GM10847 (cell line): Measurements from ENCODE around the gene VPS26B.

Experiments used
- POLR2A ChIP-seq: IDR thresholded peaks from 2 replicates; pipeline ENCODE4 v1.6.1; 2011; ENCODE audit not compliant: insufficient read length; ENCODE audit errors: extremely low read depth

The VPS26B gene

DNA sequence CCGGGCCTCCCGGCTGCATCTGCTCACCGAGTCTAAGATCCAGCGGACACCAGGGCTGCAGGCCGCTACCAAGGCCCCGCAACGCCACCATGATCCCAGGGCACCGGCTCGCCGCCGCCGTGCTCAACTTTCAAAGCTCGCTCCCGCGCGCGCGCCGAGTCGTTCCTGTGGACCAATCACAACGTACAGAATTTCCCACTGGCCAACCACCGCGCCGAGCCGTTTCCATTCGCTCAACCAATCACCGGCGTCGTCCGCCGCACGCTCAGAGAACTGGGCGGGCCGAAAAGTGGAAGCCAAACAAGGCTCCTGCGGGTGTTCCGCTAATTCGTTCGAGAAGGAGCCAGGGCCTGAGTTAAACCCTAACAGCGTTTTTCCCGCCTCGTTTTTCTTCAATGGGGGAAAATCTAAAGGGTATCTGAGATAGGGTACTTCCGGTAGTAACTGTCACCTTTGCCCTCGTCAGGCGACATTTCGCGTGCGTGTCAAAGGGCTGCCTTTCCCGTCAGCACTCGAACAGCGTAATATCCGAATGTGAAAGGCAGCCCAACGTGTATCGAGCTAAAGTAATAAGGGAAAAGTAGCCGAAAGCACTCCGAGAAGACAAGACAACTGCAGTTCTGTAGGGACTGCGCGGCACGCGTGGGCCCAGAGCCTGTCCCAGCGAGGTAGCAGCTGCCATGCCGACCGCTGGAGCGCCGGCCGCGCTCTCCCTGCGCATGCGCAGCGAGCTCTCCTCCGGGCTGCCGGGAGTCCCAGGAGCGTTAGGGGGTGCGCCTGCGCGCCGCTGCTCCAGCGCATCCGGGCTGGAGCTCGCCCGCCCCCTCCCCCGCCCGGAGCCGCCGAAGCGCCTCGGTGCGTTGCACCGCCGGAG is at the start of gene VPS26B, which contains the start of gene NCAPD3:
Gene VPS26B, plus strand, starts transcription at position 836 of the 874 bp plus-strand sequence. CDS start 452 bp downstream, outside the sequence.
Gene NCAPD3, minus strand, starts transcription at position 132 of the 874 bp plus-strand sequence. Its CDS starts 41 bp downstream, at position 91.
- peak; percentile 91 for TF ChIP-seq POLR2A

DNA sequence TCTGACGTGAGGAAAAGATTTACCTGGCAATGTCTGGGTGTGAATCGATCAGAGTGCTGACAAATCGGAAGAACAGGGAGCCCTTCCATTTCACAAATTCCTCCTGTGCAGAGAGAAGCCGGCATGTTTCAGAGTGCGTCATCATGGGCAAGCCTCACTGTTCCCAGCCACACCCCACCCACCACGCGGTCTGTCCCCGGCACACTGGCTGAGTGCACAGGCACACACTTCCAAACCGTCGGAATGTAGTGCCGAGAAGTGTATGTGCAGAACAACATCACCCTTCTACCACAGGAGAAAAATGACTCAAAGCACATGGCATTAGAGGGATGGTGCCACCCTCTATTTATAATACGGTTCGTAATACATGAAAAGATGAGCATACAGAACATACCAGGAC is 48.2 kb upstream of the VPS26B start:
- no peak for TF ChIP-seq POLR2A

DNA sequence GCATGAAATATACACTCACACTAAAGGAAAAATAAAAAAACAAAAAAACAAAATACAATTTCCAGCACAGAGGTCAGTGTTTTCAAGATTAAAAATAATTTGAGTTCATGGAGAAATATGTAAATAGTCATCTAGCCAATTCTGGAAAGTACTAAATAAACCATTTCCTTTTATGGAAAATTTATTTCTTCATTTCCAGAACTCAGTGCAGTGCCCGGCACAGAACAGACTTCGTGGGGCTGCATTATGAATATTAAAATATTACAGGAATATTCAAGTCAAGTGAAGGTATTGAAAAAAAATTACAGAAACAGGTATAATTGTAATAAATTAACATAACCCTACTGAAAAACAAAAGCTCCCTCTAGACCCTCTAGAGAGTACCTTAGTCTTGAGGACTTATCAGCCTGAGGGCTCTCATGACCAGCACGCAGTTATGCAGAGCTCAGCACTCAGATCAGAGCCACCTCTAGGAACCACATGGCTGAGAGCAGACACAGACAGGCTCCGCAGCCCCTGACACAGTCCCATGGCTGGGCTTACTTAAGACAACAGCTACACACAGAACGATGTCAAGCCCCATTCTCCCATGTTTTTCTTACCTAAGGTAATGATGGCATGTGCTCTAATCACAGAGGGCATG is 46.3 kb upstream of the VPS26B start:
- TF ChIP-seq POLR2A = no peak

DNA sequence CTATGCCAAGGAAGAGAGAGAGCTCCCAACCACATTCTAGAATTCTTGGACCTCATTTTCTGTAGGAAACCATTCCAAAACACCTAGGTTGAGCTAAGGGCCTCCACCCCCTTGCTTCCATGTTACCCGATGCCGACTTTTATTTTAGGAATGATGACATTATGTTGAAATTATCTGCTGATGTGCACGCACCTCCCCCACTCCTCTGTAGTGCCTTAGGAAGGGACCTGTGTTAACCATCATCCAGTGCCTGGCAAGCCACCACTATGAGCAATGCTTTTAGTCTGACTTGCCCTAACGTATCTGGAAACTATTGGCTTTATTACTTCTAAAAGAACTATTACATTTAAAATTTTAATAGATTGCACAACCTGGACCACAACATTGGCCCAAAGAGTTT is 42.8 kb upstream of the VPS26B start:
- no peak for TF ChIP-seq POLR2A

DNA sequence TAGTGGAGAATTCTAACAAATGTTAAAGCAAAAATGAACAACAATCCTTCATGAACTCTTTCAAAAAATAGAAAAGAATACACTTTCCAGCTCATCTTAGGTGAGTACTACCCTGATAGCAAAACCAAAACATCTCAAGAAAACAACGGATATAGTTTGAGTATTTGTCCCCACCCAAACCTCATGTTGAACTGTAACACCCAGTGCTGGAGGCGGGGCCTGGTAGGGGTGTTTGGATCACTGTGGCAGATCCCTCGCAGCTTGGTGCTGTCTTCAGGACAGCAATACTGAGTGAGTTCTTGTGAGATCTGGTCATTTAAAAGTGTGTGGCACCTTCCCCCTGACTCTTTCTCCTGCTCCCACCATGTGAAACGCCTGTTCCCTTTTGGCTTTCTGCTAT is 27.7 kb upstream of the VPS26B start:
- TF ChIP-seq POLR2A = no peak

DNA sequence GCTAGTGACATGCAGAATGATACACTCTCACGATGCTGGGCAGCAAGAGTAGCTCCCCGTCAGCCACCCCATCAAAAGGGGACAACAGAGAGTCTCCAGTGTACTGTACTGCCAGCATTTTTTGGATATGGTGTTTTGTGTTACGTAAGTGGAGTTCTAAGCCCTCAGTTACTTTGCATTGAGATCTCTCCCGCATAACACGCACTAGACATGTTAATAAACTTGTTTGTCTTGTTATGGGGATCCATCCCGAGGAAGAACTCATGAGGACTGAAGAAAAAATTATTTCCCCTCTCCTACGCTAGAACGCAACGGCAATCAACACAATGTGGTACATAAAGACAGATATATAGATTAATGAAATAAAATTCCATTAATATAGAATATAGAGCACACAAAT is 24.9 kb upstream of the VPS26B start:
- no peak for TF ChIP-seq POLR2A

DNA sequence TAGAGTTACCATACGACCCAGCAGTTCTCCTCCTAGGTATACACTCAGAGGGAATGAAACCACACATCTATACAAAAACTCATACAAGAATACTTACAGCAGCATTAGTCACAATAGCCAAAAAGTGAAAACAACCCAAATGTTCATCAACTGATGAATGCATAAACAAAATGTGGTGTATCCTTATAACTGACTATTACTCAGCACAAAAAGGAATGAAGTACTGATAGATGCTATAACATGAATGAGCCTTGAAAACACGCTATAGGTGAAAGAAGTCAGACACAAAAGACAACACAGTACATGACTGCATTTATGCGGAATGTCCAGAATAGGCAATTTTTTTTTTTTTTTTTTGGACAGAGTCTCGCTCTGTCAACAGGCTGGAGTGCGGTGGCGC is 23.8 kb upstream of the VPS26B start:
- TF ChIP-seq POLR2A = no peak

DNA sequence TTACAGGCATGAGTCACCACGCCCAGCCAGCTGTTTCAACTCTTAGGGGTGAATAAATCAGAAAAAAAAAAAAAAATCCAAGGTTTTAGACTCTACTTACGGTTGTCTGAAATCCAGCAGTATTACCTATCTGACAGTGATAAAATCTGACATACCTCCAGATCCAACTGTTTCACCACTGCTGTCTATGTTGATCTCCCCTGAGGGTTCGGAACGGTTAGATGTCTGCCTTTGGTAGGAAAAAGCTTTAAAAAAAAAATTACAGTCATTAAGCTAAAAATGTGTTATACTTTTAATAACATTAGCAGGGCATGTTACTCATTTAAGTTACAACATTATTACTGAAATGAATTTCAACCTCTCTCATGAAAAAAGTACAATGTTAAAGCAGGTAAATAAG is 21.8 kb upstream of the VPS26B start:
- no peak for TF ChIP-seq POLR2A

DNA sequence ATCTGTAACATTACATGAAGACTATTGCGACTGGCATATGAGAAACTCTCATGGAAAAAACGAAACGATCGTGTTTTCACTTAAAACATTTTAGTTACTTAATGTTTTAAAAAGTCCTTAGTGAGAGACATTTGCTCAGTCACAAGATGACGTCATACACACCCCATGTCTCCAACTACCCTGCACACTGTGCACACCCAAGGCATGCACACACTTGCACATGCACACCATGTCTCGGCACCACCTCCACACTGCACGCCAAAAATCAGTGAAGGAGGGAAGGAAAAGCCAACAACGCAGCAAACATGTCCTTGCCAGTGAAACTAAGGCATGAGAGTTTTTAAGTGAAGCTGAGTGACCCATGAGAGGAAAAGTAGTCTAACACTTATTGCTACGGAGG is 18.7 kb upstream of the VPS26B start:
- no peak for TF ChIP-seq POLR2A

DNA sequence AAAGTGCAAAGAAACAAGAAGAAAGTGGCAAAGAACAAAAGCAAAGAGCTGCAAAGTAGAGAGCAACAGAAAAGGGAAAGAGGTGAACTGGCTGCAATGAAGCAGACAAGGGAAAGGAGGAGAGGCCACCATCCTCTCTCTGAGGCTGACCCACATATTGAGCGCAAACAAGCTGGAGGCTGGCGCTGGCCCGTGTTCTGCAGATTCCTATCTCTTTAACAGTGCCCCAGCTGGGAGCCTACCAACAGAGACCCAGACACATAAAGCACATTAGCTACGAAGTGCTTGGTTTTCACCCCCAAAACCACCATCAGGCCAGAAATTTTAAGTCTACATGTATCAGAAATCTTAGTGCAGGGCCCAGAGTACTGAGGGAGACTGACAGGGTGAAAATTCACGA is 18.3 kb upstream of the VPS26B start:
- no peak for TF ChIP-seq POLR2A

DNA sequence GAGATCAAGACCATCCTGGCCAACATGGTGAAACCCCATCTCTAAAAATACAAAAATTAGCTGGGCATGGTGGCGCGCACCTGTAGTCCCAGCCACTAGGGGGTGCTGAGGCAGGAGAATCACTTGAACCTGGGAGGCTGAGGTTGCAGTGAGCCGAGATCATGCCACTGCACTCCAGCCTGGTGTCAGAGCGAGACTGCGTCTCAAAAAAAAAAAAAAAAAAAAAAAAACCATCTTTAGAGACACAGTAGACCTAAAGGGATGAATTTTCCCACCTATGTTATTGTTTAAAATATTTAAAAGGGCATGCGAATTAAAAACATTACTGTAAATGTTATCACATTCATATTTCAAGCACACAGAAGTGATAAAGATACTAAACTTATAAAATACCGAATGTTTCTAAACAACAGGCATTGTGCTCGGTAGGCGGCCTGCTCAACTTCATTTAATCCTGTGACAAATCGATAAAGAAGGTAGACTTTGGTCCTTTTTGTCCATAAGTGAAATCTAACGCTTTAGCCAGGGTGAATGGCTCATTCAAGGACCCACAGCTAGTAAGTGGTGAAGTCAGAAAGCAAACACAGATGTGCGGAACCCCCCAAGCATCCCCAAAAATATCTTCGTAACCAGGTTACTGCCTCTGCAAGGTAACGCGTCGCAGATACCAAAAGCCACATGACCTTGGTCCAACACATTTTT is 16.8 kb upstream of the VPS26B start:
- no peak for TF ChIP-seq POLR2A

DNA sequence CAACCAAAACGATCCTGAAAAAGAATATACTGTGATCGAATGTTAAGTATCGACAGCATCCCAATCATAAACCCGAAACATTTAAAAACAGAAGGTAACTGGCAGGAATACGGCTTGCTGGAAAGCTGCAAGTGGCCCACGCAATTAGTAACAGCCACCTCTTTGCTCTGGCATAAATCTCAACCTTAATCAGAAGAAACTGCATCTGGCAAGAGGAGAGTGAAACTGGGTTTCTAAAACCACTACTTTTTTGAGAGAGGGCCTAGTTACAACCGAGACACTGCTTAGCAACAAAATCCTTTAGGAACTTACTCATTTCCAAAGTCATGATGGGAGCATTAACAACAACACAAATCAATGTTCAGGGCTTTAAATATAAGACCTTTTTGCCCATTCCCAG is 8.6 kb upstream of the VPS26B start:
- TF ChIP-seq POLR2A = no peak

DNA sequence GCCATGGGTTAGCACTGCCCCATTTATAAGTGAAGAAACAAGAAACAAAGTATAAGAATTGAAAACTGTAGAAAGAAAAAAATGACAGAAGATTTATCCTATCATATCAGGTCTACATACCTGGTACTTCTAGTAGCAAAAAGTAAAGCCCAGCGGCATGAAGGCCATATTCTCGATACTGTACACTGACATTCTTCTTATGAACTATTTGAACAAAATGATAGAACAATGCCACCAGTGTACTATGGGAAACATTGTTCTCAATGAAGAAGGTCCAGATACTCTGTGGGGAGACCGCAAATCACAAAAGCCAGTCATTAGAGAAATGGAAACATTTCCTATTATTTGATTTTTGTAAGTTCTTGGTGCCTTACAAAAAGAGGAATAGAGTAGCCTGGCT is 7.7 kb upstream of the VPS26B start:
- TF ChIP-seq POLR2A = no peak

DNA sequence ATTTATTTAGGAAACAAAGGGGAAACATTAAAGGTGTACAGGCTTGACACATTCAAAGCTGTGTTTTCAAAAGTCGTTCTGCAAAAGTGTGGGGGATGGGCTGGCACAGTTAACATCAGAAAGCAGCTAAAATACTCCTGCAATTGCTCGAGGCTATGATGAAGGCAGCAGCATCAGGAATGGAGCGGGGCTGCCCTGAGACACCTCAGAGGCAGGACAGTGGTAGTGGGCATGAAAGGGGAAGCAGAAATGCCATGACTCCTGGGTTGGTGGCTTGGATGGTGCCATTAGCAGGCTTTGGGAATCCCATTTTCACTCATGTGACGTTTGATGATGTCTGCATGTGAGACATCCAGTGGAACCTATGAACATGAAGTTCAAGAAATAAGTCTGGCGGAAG is 1.4 kb upstream of the VPS26B start:
- no peak for TF ChIP-seq POLR2A

DNA sequence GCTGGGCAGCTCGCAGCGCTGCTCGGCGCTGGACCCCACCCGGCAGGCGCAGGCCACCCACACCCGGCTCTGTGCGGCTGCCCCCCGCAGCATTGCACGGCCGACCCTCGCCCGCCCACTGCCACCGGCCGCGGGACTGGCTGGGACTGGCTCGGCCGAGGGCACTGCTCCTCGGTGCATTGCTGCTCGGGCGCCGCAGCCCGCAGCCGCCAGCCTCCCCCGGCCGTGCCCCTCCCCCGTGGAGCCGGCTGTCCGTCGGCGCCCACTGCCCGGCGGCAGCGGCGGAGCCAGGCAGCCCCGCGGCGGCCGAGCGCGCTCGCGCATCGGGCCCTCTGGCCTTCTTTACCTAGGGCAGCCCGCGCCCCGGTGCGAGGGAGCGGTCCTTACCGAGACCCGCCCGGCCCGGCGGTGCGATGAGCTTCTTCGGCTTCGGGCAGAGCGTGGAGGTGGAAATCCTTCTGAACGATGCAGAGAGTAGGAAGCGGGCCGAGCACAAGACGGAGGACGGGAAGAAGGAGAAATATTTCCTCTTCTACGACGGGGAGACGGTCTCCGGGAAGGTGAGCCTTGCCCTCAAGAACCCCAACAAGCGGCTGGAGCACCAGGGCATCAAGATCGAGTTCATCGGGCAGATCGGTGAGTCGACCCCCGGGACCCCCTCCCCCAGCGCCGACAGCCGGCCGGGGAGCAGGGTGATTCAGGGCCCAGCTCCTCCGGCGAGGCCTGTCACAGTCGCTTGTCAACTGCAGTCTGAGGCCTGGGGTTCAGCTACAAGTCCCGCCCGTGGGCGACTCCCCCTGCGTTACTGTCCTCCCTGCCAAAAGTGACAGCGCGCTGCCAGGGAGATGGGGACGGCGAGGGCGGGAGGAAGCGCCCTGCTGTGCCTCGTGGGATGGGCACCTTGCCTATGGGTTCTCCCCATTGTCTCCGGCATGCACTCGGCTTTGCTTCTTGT is 516 bp downstream of the VPS26B start:
- no peak for TF ChIP-seq POLR2A

DNA sequence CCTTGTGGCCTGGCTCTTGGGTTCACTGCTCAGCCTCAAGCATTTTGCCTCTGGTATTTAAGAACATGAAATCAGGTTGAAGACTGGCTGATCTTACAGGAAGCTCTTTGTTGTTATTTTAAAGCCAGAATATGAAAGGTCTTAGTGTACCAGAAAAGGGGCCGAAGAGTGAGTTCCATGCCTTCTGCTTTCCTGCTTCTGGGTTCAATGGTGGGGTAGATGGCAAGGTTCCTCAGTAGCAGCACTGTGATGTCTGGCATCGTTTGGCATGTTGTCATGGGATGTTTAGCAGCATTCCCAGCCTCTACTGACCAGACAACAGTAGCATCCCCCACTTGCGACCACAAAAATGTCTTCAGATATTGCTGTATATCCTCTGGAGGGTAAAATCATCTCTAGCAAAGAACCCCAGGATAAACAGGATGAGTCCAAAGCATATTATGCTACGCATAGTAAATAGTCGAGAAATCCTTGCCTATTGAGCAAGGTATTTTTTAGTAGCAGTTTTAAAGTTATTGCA is 2.4 kb downstream of the VPS26B start:
- no peak for TF ChIP-seq POLR2A
